ENCODE results near the gene MYBPC1.

DNA sequence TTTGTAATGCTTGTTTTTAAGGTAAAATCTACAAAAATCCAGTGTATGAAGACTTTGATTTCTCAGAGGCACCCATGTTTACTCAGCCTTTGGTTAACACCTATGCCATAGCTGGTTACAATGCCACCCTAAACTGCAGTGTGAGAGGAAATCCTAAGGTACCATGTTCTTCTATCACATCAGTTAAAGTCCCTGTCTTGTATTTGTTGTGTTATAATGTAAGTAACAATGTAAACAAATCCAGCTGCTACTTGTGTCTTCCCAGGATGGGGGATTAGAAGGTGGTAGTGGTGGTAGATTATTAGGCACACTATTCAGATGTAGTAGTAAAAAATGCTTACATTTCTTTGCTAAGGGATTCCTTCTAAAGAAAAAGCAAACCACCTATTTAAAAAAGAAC is 83.3 kb downstream of the MYBPC1 start:
- TF ChIP-seq, protein P1, sequence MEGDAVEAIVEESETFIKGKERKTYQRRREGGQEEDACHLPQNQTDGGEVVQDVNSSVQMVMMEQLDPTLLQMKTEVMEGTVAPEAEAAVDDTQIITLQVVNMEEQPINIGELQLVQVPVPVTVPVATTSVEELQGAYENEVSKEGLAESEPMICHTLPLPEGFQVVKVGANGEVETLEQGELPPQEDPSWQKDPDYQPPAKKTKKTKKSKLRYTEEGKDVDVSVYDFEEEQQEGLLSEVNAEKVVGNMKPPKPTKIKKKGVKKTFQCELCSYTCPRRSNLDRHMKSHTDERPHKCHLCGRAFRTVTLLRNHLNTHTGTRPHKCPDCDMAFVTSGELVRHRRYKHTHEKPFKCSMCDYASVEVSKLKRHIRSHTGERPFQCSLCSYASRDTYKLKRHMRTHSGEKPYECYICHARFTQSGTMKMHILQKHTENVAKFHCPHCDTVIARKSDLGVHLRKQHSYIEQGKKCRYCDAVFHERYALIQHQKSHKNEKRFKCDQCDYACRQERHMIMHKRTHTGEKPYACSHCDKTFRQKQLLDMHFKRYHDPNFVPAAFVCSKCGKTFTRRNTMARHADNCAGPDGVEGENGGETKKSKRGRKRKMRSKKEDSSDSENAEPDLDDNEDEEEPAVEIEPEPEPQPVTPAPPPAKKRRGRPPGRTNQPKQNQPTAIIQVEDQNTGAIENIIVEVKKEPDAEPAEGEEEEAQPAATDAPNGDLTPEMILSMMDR (IDR thresholded peaks at IDR 0.05): no peak
- TF ChIP-seq EZH2 (IDR thresholded peaks at IDR 0.05; ENCODE audit: borderline replicate concordance, insufficient read depth, low read depth, low read length, poor library complexity, severe bottlenecking): no peak
